Right atrium auricular region (tissue), 2 donors: ENCODE data around the gene DDX24. TPM values are rescaled to one million over a fixed set of nuclear protein-coding genes. Genes with fewer than 3 reads are reported as not detected.

Experiments used
- DNase-seq: peaks from one replicate; pipeline ENCODE4 v3.0.0-alpha.2; 2019; ENCODE audit warnings: low spot score
- H3K27ac ChIP-seq, 2 donors: fragments of 200-600 bp; sonication (generic); 1 replicate in 1 of 2; 2 replicates in 1 of 2; pipeline ENCODE4 v1.5.1; 2016 to 2019
- H3K27me3 ChIP-seq, 2 donors: fragments of 200-600 bp; sonication (generic); one replicate each; pipeline versions ENCODE4 v1.5.1 to v1.6.0; 2017 to 2019
- H3K36me3 ChIP-seq: fragments of 200-600 bp; sonication (generic); one replicate; pipeline ENCODE4 v1.5.1; 2016
- H3K4me1 ChIP-seq, 2 donors: fragments of 200-600 bp; sonication (generic); one replicate each; pipeline versions ENCODE4 v1.5.1 to v1.6.0; 2017 to 2019
- H3K4me3 ChIP-seq, 2 donors: fragments of 200-600 bp; sonication (generic); 1 replicate in 1 of 2; 2 replicates in 1 of 2; pipeline ENCODE4 v1.5.1; 2017 to 2019; ENCODE audit warnings: mild to moderate bottlenecking in 1 of 2, moderate library complexity in 1 of 2
- H3K9me3 ChIP-seq, 2 donors: fragments of 200-600 bp; sonication (generic); one replicate each; pipeline ENCODE4 v1.5.1; 2019
- total RNA-seq, 2 donors: library from RNA; depleted of rRNA; stranded (reverse); fragments of >200 nt; gene quantifications; one replicate each; pipeline ENCODE4 v1.1.0, GENCODE V29; 2016
- TF ChIP-seq, protein P1 (sequence below), 2 donors: fragments of 200-600 bp; sonication (generic); IDR thresholded peaks; one replicate each; pipeline ENCODE4 v1.5.1; 2019; ENCODE audit warnings: antibody characterized with exemption in 2 of 2

Gene DDX24
- total RNA-seq, 2 donors from 2014 or later = 166 to 178 TPM

DNA sequence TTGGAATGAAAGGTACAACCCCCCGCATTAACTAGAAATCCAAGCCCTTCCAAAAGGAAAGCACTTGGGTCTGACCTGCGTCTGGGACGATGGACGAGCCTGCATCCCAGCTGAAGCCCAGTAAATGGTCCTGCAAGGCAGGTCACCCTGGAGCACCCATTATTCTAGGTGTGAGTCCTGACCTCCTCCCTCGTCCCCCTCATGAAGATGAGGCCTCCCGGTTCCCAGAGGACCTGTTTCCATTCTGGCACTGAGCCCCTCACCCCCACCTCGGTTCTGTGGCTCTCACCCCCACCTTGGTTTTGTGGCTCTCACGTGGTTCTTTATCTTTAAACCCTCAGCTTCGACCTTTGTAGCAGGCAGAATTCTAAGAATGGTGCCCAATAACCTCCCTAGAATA, 36.9 kb upstream of the DDX24 start:
- Histone ChIP-seq H3K27ac (no peak overlapping the region), H3K9me3 (peaks cover 0 to 15% of the 10 kb centered on the region in 2 donors), H3K4me3 (no peak overlapping the region), H3K4me1 (peaks cover 0 to 29% of the 10 kb centered on the region in 2 donors), H3K36me3 (no peaks in the 10 kb centered on the region), H3K27me3 (no peaks in the 10 kb centered on the region)
- DNase-seq = no peak
- TF ChIP-seq, protein P1, sequence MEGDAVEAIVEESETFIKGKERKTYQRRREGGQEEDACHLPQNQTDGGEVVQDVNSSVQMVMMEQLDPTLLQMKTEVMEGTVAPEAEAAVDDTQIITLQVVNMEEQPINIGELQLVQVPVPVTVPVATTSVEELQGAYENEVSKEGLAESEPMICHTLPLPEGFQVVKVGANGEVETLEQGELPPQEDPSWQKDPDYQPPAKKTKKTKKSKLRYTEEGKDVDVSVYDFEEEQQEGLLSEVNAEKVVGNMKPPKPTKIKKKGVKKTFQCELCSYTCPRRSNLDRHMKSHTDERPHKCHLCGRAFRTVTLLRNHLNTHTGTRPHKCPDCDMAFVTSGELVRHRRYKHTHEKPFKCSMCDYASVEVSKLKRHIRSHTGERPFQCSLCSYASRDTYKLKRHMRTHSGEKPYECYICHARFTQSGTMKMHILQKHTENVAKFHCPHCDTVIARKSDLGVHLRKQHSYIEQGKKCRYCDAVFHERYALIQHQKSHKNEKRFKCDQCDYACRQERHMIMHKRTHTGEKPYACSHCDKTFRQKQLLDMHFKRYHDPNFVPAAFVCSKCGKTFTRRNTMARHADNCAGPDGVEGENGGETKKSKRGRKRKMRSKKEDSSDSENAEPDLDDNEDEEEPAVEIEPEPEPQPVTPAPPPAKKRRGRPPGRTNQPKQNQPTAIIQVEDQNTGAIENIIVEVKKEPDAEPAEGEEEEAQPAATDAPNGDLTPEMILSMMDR (IDR thresholded peaks at IDR 0.05) = no peak

DNA sequence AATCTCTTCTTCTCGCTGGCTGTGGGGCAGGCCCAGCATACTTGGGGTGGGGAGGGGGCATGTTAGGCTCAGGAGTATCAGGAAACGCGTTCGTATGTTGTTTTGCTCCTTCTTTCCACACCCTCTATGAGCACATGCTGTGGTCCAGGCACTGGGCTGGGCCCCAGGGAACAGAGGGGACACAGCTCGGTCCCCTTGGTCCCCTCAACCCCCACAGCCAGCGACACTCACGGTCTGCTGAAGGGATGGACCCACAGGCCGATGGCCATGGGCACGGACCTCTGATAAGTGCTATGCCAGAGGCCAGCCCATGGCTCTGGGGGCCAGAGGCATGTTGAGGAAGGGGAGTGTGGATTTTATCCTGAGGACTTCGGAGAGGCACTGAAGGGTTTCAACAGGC, 35.7 kb upstream of the DDX24 start:
- Histone ChIP-seq H3K4me1 (peaks cover 0 to 36% of the 10 kb centered on the region in 2 donors), H3K9me3 (peaks cover 0 to 15% of the 10 kb centered on the region in 2 donors), H3K4me3 (no peak overlapping the region), H3K36me3 (no peaks in the 10 kb centered on the region), H3K27ac (no peak overlapping the region), H3K27me3 (no peaks in the 10 kb centered on the region)
- TF ChIP-seq, protein P1 (IDR thresholded peaks at IDR 0.05) = no peak
- no peak for DNase-seq

DNA sequence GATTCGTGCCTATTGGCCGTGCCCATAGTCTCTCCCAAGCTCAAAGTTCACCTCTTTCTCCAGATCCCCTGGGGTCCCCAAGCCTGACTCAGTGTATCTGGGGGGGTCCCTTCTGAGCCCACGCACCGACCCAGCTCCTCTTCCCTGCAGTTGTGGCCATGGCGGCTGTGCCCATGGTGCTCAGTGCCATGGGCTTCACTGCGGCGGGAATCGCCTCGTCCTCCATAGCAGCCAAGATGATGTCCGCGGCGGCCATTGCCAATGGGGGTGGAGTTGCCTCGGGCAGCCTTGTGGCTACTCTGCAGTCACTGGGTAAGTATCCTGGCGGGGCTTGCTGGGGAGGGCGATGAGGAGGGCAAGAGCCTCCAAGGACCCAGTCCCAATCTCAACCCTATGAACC, 34.6 kb upstream of the DDX24 start:
- peaks cover 0 to 15% of the 10 kb centered on the region in 2 donors for H3K9me3 ChIP-seq
- no peak for DNase-seq
- no peaks in the 10 kb centered on the region for H3K27me3 ChIP-seq
- peaks cover 0 to 36% of the 10 kb centered on the region in 2 donors for H3K4me1 ChIP-seq
- H3K27ac ChIP-seq = peak overlapping the region; percentile 83 to 92
- no peaks in the 10 kb centered on the region for H3K36me3 ChIP-seq
- TF ChIP-seq, protein P1 (IDR thresholded peaks at IDR 0.05) = no peak
- H3K4me3 ChIP-seq = no peak overlapping the region

DNA sequence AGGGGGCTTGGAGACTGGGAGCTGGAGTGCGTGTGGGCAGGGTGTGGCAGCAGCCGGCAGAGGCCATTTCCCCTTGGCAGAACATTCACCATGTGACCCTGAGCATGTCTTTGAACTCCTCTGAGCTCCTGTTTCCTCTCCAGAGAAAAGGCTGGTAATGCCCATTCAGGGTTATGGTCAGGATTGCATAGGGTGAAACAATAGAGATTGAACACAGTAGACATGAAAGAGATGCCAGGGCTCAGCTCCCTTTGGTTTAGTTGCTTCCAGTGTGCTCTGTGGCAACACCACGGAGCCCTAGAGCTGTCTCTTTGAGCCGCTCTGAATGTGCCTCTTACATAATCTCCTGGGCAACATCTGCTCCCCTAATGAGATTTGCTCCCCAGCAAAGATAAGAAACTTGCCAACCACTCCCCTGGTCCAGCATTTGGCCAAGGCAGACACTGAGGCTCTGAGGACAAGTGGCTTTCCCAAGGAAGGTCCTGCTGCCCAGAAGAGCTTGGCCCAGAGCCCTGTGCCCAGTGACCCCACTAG, 34.1 kb upstream of the DDX24 start:
- Histone ChIP-seq H3K4me3 (no peak overlapping the region), H3K27me3 (no peaks in the 10 kb centered on the region), H3K27ac (peak overlapping the region; percentile 83 to 92)

DNA sequence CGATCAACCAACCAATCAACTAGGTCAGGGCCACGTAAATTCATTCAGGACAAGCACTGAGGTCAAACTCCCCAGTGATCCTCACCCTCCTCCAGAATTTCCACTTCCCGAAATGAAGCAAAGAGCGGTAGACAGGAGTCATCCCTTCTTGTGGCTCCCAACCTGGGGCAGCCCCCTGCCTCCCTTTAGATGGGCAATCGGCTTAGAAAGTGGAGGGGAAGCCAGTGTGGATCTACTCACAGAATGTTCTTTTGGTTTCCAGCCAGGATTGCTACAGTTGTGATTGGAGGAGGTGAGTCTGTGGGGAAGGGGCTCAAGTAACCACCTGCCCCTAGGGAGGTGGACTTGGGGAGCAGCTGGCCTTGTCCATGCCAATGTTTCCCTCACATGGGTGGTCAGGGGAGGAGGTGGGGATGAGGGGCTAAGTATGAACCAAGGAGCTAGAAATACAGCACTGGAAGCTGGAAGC, 33.6 kb upstream of the DDX24 start:
- Histone ChIP-seq H3K4me3 (no peak overlapping the region), H3K9me3 (peaks cover 0 to 6% of the 10 kb centered on the region in 2 donors), H3K27ac (peak overlapping the region; percentile 83 to 92), H3K27me3 (no peaks in the 10 kb centered on the region), H3K4me1 (peaks cover 0 to 42% of the 10 kb centered on the region in 2 donors), H3K36me3 (no peaks in the 10 kb centered on the region)
- no peak for DNase-seq
- TF ChIP-seq, protein P1 (IDR thresholded peaks at IDR 0.05) = no peak

More for the DNA sequence above, 34.1 kb upstream of the DDX24 start:
- Histone ChIP-seq H3K4me1 (peaks cover 0 to 37% of the 10 kb centered on the region in 2 donors), H3K9me3 (peaks cover 0 to 11% of the 10 kb centered on the region in 2 donors), H3K36me3 (no peaks in the 10 kb centered on the region)
- TF ChIP-seq, protein P1 (IDR thresholded peaks at IDR 0.05) = no peak
- DNase-seq = no peak
